Measurements from ENCODE around the gene SLC25A39. TPM values are rescaled to one million over a fixed set of nuclear protein-coding genes. Genes with fewer than 3 reads are reported as not detected.
A peak's percentile ranks its signal among the peaks of the same experiment; 100 is the strongest.

SLC25A39 gene
- total and polyA plus RNA-seq, 2 of the 13 experiments (the other 11 are each of a cell fraction or from before 2014, with no cell fraction given): 144 to 151 TPM

DNA sequence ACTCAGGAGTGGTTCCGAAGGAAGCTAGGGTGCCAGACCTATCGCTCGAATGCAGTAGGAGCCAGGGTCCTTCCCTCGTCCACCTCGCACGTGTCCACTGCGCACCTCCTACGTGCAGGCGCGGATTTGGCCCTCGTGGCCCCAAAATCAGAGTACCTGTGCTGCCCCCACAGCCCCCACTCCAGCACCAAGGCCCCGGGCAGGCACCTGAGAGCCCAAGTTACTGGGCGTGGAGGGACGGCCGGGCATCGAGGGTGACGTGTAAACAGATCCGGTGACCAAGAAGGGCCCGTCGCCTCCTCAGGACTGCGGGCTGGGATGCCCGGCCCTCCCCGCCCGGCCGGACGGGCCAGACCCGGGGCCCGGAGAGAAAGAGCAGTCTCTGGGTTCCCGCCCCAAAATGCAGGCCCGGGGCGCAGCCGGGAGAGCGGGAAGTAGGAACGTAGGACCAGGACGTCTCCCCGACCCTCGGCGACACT is 492 bp downstream of the SLC25A39 start (continued):
- TF ChIP-seq, protein P1, sequence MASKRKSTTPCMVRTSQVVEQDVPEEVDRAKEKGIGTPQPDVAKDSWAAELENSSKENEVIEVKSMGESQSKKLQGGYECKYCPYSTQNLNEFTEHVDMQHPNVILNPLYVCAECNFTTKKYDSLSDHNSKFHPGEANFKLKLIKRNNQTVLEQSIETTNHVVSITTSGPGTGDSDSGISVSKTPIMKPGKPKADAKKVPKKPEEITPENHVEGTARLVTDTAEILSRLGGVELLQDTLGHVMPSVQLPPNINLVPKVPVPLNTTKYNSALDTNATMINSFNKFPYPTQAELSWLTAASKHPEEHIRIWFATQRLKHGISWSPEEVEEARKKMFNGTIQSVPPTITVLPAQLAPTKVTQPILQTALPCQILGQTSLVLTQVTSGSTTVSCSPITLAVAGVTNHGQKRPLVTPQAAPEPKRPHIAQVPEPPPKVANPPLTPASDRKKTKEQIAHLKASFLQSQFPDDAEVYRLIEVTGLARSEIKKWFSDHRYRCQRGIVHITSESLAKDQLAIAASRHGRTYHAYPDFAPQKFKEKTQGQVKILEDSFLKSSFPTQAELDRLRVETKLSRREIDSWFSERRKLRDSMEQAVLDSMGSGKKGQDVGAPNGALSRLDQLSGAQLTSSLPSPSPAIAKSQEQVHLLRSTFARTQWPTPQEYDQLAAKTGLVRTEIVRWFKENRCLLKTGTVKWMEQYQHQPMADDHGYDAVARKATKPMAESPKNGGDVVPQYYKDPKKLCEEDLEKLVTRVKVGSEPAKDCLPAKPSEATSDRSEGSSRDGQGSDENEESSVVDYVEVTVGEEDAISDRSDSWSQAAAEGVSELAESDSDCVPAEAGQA (IDR thresholded peaks at IDR 0.05; ENCODE audit: low read depth): no peak
- TF ChIP-seq, protein P1 (CRISPR knock-in tag; IDR thresholded peaks at IDR 0.05; ENCODE audit: borderline replicate concordance): 0 out of 2 replicates have a peak, but pooled peaks have one; percentile 23
- TF ChIP-seq ARNTL (CRISPR knock-in tag; IDR thresholded peaks at IDR 0.05) (no peak), RAD51 (IDR thresholded peaks at IDR 0.05; ENCODE audit: borderline replicate concordance) (no peak), SPEN (CRISPR knock-in tag; IDR thresholded peaks at IDR 0.05; ENCODE audit: low read depth) (no peak), HDAC1 (CRISPR knock-in tag; IDR thresholded peaks at IDR 0.05) (no peak; the same call in 1 of the 2 replicates), EED (CRISPR knock-in tag; IDR thresholded peaks at IDR 0.05) (peak; percentile 92; the same call in 1 of the 2 replicates), GZF1 (CRISPR knock-in tag; IDR thresholded peaks at IDR 0.05) (no peak; the same call in 1 of the 2 replicates), POLR2AphosphoS2 (IDR thresholded peaks at IDR 0.05; ENCODE audit: low read depth, low read length) (no peak), ZNF562 (CRISPR knock-in tag; IDR thresholded peaks at IDR 0.05; ENCODE audit: borderline replicate concordance) (no peak), ISL2 (CRISPR knock-in tag; IDR thresholded peaks at IDR 0.05) (peak; percentile 60; the same call in 1 of the 2 replicates), ATF1 (CRISPR knock-in tag; IDR thresholded peaks at IDR 0.05) (no peak), SCMH1 (CRISPR knock-in tag; IDR thresholded peaks at IDR 0.05; ENCODE audit: borderline replicate concordance) (no peak), XBP1 (CRISPR knock-in tag; IDR thresholded peaks at IDR 0.05) (no peak), RFXANK (CRISPR knock-in tag; IDR thresholded peaks at IDR 0.05) (no peak), ZFP82 (CRISPR knock-in tag; IDR thresholded peaks at IDR 0.05; ENCODE audit: borderline replicate concordance) (no peak), ZFAT (CRISPR knock-in tag; conservative IDR thresholded peaks at IDR 0.05) (no peak), IKZF4 (CRISPR knock-in tag; IDR thresholded peaks at IDR 0.05; ENCODE audit: borderline replicate concordance, low read depth, not compliant biosample characterization) (peak; percentile 16)
- TF ChIP-seq, protein P2, sequence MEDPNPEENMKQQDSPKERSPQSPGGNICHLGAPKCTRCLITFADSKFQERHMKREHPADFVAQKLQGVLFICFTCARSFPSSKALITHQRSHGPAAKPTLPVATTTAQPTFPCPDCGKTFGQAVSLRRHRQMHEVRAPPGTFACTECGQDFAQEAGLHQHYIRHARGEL (CRISPR knock-in tag; IDR thresholded peaks at IDR 0.05): no peak
- TF ChIP-seq, protein P3, sequence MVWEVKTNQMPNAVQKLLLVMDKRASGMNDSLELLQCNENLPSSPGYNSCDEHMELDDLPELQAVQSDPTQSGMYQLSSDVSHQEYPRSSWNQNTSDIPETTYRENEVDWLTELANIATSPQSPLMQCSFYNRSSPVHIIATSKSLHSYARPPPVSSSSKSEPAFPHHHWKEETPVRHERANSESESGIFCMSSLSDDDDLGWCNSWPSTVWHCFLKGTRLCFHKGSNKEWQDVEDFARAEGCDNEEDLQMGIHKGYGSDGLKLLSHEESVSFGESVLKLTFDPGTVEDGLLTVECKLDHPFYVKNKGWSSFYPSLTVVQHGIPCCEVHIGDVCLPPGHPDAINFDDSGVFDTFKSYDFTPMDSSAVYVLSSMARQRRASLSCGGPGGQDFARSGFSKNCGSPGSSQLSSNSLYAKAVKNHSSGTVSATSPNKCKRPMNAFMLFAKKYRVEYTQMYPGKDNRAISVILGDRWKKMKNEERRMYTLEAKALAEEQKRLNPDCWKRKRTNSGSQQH (CRISPR knock-in tag; IDR thresholded peaks at IDR 0.05; ENCODE audit: low read depth): no peak
- TF ChIP-seq, protein P4, sequence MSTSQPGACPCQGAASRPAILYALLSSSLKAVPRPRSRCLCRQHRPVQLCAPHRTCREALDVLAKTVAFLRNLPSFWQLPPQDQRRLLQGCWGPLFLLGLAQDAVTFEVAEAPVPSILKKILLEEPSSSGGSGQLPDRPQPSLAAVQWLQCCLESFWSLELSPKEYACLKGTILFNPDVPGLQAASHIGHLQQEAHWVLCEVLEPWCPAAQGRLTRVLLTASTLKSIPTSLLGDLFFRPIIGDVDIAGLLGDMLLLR (CRISPR knock-in tag; IDR thresholded peaks at IDR 0.05): no peak; the same call in 1 of the 2 replicates
- TF ChIP-seq, protein P5, sequence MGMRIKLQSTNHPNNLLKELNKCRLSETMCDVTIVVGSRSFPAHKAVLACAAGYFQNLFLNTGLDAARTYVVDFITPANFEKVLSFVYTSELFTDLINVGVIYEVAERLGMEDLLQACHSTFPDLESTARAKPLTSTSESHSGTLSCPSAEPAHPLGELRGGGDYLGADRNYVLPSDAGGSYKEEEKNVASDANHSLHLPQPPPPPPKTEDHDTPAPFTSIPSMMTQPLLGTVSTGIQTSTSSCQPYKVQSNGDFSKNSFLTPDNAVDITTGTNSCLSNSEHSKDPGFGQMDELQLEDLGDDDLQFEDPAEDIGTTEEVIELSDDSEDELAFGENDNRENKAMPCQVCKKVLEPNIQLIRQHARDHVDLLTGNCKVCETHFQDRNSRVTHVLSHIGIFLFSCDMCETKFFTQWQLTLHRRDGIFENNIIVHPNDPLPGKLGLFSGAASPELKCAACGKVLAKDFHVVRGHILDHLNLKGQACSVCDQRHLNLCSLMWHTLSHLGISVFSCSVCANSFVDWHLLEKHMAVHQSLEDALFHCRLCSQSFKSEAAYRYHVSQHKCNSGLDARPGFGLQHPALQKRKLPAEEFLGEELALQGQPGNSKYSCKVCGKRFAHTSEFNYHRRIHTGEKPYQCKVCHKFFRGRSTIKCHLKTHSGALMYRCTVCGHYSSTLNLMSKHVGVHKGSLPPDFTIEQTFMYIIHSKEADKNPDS (CRISPR knock-in tag; IDR thresholded peaks at IDR 0.05): no peak
